COLO829 (cell line): ENCODE results near the gene CGB1.
"Not testable (repeated sequence)": the region's sequence is repeated elsewhere in the genome, so short reads cannot be mapped to it uniquely, and the experiment has no call there.

ENCODE experiments used
- DNase-seq: peaks from one replicate; pipeline ENCODE4 v3.0.0; 2012; ENCODE audit warnings: low spot score

CGB1 gene

DNA sequence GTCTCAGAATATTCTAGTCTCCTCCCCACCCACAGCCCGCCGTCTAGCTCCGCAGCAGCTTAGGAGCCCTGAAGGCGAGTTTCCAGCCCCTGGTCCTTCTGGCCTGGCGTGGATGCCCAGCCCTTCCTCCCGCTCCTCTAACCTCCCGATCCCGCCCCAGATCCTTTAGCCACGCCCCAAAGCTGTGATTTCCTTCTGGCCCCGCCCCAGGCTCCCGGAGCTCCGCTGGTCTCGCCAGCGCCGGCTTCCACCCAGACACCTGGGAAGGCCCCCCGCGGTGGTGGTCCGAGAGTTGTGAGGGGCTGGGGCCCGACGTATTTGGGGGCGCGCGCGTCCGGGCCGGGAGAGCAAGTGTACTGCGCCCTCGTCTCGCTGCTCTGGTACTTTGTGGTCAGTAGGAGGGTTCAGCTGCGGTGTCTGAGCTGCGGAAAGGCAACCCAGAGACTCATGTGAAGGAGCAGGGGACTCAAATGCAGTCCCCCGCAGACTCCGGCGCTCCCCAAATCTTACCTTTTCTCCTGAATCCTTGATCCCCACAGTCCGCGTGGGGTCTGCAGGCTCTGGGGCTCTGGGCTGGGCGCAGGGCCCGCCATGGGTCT is 21.0 kb upstream of the CGB1 start, which contains the start of gene CGB7:
CGB7 (minus strand) TSS at position 114 of the 599 bp plus-strand sequence. CDS start 2,374 bp downstream, outside the sequence.
- DNase-seq, result peak; percentile 69

DNA sequence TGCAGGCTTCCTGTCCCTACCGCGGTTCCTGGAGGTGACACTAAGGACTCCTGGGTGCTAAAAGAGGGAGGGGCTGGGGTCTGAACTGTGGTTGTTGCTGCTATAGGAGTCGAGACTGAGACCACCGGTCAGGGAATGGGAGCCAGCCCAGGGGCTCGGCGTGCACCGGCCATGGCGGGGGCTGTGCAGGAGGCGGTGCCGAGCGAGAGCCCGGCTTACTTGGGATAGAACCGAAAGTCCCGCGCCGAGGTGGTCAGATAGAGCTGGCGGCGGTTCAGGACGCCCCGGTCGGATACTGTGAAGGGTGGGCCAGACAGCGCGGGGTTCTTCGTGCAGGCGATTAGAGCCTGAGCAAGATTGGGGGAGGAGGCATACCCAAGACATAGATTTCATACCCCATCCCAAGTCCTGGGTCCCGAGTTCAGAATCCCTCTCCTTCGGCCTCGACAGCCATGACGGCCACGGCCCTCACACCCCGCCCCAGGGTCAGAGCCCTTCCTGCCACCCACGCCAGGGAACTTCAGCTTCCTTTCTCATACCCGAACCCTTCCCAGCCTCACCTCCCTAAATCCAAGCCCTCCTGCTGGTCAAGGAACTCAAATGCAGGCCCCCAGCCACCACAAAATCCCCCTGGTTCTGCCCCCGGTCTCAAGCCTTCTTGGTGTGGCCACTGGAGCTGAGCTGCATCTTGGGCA is 20.4 kb upstream of the CGB1 start:
- DNase-seq, result not testable (repeated sequence)

DNA sequence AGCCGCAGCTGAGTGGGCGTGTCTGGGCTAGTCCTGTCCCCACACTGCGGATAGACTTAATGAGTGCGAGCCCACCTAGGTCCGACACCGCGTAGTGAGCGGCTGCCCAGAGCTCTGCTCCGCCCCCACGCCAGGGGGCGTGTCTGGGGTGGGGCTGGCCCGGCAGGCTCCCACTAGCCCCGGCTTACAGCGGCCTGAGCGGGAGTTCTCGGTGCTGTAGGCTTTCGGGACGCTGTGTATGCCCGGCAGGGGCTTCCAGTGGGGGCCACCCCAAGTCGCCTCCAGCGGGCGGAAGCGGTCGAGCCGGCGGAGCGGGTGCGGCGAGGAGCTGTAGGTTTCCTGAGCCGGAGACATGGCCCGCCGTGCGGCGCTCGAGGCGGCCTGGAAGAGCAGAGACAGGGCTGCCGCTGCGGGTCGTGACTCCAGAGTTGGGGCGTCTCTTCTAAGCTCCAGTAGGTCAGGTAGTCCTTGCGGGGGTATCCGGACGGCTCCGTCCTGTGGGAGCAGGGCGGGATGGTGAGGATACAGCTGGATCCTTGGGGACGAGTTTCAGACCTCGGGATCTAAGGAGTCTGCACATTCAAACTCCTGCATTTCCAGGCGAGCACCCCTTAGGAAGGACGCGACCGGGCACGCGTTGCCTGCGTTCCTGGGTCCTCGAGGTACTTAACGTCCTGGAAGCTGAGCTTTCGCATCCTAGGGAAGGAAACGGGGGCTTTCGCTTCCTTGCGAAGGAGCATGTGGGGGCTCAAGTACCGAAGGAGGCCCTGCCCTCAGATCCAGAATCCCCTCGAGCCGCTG is 19.6 kb upstream of the CGB1 start:
- peak; percentile 58 for DNase-seq

DNA sequence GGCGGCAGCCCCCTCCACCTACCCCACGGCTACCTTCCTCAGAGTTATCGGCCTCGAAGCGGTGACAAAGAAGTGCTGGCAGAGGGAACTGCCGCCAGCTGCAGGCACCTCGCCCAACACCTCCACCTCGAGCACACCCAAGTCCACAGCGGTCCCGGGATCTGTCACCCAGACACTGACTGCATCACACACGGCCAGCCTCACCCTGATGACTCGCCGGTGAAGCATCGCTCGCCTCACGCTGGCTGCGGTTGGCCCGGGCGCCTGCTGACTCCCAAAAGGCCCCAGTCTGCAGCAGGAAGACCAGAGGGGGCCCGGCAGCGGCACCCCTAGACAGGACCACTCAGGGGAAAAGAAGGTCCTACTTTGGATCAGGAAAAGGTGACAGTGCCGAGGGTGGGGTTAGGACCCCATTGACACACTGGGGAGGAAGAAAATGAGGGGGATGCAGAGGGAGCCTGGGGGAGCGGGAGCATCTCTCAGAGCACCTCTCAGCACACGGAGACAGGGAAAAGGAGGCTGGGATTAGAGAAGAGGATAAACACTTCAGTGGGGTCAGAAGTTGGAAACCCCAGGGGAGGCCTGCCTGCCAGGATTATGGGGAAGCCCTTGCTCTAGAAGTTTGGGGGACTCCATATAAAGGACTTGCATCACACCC is 13.8 kb upstream of the CGB1 start:
- not testable (repeated sequence) for DNase-seq

DNA sequence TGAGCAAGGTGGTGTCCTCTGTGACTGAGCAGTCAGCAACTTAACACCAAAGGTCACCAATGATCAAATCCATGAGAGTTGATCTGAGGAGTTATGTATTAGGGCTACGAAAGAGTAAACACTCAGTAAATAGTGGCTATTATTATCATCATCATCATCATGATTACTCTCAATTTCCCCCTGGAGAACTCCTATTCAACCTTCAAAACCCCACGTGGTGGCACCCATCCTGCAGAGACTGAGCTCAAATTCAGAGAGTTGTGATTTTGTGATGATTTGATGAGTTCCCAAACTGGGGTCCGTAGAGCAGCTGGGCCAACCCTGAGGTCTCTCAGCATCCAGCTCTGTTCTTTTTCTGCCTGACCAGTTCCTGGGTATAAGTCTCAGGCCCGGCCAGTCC is 13.1 kb upstream of the CGB1 start:
- not testable (repeated sequence) for DNase-seq

DNA sequence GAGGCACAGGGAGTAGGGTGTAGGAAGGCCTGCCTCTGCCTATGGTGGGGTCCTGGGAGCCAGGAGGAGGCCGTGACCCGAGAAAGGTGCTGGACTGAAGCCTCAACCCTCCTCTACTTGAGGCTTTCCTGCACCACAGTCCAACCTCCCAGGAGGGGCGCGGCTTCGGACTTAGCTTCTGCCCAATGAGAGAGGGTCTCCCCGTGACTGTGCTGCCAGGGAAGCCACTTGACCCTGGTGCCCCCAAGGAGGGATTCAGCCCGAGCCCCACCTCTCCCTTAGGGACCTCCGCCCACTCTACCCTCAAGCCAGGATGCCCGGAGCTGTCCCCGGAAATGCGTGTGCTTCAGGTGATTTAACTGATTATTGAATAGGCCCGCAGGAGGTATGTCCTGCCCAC is 12.3 kb upstream of the CGB1 start, which contains the start of gene CGB8:
CGB8 (minus strand) TSS at position 101 of the 400 bp plus-strand sequence. CDS start 372 bp downstream, outside the sequence.
- DNase-seq, result not testable (repeated sequence)

DNA sequence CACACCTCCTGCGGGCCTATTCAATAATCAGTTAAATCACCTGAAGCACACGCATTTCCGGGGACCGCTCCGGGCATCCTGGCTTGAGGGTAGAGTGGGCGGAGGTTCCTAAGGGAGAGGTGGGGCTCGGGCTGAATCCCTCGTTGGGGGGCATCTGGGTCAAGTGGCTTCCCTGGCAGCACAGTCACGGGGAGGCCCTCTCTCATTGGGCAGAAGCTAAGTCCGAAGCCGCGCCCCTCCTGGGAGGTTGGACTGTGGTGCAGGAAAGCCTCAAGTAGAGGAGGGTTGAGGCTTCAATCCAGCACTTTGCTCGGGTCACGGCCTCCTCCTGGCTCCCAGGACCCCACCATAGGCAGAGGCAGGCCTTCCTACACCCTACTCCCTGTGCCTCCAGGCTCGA is 6.9 kb upstream of the CGB1 start, which contains the start of gene CGB5:
CGB5 (plus strand) TSS at position 301 of the 400 bp plus-strand sequence. CDS start 362 bp downstream, outside the sequence.
- not testable (repeated sequence) for DNase-seq

DNA sequence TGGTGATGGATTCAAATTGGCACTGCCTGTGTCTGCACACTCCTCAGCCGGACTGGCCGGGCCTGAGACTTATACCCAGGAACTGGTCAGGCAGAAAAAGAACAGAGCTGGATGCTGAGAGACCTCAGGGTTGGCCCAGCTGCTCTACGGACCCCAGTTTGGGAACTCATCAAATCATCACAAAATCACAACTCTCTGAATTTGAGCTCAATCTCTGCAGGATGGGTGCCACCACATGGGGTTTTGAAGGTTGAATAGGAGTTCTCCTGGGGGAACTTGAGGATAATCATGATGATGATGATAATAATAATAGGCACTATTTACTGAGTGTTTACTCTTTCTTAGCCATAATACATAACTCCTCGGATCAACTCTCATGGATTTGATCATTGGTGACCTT is 6.0 kb upstream of the CGB1 start:
- DNase-seq, result not testable (repeated sequence)

DNA sequence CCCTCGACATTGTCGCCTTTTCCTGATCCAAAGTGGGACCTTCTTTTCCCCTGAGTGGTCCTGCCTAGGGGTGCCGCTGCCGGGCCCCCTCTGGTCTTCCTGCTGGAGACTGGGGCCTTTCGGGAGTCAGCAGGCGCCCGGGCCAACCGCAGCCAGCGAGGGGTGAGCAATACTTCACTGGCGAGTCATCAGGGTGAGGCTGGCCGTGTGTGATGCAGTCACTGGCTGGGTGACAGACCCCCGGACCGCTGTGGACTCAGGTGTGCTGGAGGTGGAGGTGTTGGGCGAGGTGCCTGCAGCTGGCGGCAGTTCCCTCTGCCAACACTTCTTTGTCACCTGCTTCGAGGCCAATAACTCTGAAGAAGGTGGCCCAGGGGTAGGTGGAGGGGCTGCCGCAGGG is 5.5 kb upstream of the CGB1 start:
- no peak for DNase-seq

DNA sequence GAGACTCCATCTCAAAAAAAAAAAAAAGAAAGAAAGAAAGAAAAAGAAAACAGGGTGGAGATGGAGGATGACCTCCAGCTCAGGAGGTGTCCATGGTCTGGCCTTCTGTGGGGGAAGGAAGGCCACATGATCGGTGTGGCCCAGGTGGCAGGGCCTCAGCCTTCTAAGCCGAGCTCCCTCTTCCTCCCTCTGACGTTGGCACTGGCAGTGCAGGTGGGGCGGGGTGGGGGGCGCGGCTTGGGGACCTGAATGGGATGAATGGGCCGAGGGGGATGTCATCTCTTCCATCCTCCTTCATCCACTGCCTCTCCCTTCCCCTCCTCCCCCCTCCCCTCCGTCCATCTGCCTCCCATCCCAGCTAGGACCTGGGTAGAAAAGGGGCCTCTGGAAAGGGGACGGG is 3.0 kb upstream of the CGB1 start:
- not testable (repeated sequence) for DNase-seq

DNA sequence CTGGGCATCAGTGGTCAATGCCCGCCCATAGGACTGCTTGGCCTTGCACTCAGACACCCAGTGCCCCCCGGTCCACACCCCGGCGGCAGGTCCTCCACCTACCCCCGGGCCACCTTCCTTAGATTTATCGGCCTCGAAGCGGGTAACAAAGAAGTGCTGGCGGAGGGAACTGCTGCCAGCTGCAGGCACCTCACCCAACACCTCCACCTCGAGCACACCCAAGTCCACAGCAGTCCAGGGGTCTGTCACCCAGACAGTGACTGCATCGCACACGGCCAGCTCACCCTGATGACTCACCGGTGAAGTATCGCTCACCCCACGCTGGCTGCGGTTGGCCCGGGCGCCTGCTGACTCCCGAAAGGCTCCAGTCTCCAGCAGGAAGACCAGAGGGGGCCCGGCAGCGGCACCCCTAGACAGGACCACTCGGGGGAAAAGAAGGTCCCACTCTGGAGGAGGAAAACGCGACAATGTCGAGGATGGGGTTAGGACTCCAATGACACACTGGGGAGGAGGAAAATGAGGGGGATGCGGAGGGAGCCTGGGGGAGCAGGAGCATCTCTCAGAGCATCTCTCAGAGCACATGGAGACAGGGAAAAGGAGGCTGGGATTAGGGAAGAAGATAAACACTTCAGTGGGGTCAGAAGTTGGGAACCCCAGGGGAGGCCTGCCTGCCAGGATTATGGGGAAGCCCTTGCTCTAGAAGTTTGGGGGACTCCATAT is 2.0 kb upstream of the CGB1 start:
- DNase-seq, result not testable (repeated sequence)

DNA sequence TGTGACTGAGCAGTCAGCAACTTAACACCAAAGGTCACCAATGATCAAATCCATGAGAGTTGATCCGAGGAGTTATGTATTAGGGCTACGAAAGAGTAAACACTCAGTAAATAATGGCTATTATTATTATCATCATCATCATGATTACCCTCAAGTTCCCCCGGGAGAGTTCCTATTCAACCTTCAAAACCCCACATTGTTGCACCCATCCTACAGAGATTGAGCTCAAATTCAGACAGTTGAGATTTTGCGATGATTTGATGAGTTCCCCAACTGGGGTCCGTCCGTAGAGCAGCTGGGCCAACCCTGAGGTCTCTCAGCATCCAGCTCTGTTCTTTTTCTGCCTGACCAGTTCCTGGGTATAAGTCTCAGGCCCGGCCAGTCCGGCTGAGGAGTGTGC is 1.4 kb upstream of the CGB1 start:
- not testable (repeated sequence) for DNase-seq

DNA sequence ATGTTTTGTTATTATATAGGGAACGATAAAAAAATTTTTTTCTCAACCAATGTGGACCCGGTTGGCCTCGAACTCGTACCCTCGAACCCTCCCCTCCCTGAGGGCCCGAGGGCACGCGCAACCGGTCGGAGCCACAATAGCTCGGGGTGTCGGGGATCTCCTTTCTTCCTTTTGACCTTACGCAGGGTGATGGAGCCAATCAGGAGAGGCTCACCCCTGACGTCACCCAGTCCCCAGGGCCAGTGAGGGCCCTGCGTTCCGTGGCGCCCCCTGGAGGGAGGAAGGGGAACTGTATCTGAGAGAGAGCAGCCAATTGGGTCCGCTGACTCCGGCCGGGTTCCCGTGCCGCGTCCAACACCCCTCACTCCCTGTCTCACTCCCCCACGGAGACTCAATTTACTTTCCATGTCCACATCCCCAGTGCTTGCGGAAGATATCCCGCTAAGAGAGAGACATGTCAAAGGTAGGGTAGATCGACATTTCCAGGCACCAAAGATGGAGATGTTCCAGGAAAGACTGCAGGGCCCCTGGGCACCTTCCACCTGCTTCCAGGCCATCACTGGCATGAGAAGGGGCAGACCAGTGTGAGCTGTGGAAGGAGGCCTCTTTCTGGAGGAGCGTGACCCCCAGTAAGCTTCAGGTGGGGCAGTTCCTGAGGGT is 4.9 kb downstream of the CGB1 start, which contains the start of gene CGB2:
CGB2 (plus strand) TSS at position 249 of the 660 bp plus-strand sequence; CDS start at position 455, 206 bp downstream.
- DNase-seq, result not testable (repeated sequence)

DNA sequence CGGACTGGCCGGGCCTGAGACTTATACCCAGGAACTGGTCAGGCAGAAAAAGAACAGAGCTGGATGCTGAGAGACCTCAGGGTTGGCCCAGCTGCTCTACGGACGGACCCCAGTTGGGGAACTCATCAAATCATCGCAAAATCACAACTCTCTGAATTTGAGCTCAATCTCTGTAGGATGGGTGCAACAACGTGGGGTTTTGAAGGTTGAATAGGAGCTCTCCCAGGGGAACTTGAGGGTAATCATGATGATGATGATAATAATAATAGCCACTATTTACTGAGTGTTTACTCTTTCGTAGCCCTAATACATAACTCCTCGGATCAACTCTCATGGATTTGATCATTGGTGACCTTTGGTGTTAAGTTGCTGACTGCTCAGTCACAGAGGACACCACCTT is 6.4 kb downstream of the CGB1 start:
- not testable (repeated sequence) for DNase-seq

DNA sequence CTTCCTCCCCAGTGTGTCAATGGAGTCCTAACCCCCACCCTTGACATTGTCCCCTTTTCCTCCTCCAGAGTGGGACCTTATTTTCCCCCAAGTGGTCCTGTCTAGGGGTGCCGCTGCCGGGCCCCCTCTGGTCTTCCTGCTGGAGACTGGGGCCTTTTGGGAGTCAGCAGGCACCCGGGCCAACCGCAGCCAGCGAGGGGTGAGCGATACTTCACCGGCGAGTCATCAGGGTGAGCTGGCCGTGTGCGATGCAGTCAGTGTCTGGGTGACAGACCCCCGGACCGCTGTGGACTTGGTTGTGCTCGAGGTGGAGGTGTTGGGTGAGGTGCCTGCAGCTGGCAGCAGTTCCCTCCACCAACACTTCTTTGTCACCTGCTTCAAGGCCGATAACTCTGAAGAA is 6.9 kb downstream of the CGB1 start:
- not testable (repeated sequence) for DNase-seq

DNA sequence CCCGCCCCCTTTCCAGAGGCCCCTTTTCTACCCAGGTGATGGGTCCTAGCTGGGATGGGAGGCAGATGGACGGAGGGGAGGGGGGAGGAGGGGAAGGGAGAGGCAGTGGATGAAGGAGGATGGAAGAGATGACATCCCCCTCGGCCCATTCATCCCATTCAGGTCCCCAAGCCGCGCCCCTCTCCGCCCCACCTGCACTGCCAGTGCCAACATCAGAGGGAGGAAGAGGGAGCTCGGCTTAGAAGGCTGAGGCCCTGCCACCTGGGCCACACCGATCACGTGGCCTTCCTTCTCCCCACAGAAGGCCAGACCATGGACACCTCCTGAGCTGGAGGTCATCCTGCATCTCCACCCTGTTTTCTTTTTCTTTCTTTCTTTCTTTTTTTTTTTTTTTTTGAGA is 8.0 kb downstream of the CGB1 start:
- not testable (repeated sequence) for DNase-seq

DNA sequence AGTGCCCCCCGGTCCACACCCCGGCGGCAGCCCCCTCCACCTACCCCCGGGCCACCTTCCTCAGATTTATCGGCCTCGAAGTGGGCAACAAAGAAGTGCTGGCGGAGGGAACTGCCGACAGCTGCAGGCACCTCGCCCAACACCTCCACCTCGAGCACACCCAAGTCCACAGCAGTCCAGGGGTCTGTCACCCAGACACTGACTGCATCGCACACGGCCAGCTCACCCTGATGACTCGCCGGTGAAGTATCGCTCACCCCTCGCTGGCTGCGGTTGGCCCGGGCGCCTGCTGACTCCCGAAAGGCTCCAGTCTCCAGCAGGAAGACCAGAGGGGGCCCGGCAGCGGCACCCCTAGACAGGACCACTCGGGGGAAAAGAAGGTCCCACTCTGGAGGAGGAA is 11.1 kb downstream of the CGB1 start:
- DNase-seq, result not testable (repeated sequence)

DNA sequence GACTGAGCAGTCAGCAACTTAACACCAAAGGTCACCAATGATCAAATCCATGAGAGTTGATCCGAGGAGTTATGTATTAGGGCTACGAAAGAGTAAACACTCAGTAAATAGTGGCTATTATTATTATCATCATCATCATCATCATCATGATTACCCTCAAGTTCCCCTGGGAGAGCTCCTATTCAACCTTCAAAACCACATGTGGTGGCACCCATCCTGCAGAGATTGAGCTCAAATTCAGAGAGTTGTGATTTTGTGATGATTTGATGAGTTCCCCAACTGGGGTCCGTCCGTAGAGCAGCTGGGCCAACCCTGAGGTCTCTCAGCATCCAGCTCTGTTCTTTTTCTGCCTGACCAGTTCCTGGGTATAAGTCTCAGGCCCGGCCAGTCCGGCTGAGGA is 11.6 kb downstream of the CGB1 start:
- DNase-seq, result not testable (repeated sequence)

DNA sequence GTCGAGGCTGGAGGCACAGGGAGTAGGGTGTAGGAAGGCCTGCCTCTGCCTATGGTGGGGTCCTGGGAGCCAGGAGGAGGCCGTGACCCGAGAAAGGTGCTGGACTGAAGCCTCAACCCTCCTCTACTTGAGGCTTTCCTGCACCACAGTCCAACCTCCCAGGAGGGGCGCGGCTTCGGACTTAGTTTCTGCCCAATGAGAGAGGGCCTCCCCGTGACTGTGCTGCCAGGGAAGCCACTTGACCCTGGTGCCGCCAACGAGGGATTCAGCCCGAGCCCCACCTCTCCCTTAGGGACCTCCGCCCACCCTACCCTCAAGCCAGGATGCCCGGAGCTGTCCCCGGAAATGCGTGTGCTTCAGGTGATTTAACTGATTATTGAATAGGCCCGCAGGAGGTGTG is 12.5 kb downstream of the CGB1 start, which contains the start of gene CGB3:
CGB3 (minus strand) TSS at position 101 of the 400 bp plus-strand sequence. CDS start 362 bp downstream, outside the sequence.
- DNase-seq, result not testable (repeated sequence)

DNA sequence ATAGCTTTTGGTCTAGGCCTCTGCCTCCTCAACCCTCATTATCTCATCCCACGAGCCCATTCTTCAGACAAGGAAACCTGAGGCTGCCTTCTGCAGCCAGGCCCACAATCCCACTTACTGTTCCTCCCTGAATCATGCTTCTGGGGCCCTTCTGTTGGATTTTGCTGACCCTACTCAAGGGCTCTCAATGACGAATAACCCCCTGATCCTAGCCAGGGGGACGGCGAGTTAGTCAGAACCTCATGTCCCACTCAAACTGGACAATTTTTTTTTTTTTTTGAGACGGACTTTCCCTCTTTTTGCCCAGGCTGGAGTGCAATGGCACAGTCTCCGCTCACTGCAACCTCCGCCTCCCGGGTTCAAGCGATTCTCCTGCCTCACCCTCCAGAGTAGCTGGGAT is 14.6 kb downstream of the CGB1 start:
- DNase-seq, result no peak
